ENCODE measurements around the gene SLC39A5. TPM values are rescaled to one million over a fixed set of nuclear protein-coding genes. Genes with fewer than 3 reads are reported as not detected.

The SLC39A5 gene
- total and polyA plus RNA-seq, 2 experiments from 2014 or later = 167 to 179 TPM

- H2AFZ ChIP-seq = peak overlapping the region; percentile 85
- DNase-seq (ENCODE audit: low spot score) = no peak
Observed at GRCh38 chr12:56188778-56189098, 41.1 kb upstream of the SLC39A5 start.

GRCh38 chr12:56189099-56189917 lies 40.5 kb upstream of the SLC39A5 start, which contains the start of gene SMARCC2:
SMARCC2 (minus strand) TSS chr12:56189483; CDS start chr12:56189461, 22 bp downstream.
- peaks cover 8% of the 10 kb centered on the region for H4K20me1 ChIP-seq (ENCODE audit: insufficient read depth, poor library complexity, severe bottlenecking)
- H3K9me3 ChIP-seq (ENCODE audit: low read depth) = no peaks in the 10 kb centered on the region
- WGBS (ENCODE audit: low lambda C conversion rate, missing lambda C conversion rate) = 2% methylated on average over 28 of the region's 93 CpGs
- no peaks in the 10 kb centered on the region for H3K9me2 ChIP-seq (replicated peaks; ENCODE audit: insufficient read depth)
- H3K79me2 ChIP-seq = peaks cover 48% of the 10 kb centered on the region
- peak within 1 kb of the TSS; percentile 100 for H2AFZ ChIP-seq
- H3K4me3 ChIP-seq = peak within 1 kb of the TSS; percentile 99
- H3K27ac ChIP-seq = peak within 1 kb of the TSS; percentile 99
- H3K4me2 ChIP-seq = peak within 1 kb of the TSS; percentile 96
- H3K36me3 ChIP-seq (replicated peaks; ENCODE audit: insufficient read depth, low read depth) = no peaks in the 10 kb centered on the region
- peaks cover 7% of the 10 kb centered on the region for H3K4me1 ChIP-seq (ENCODE audit: insufficient read depth)
- H3K27me3 ChIP-seq = no peaks in the 10 kb centered on the region
- peak; percentile 97 for DNase-seq (ENCODE audit: low spot score)
- TF ChIP-seq CTCF (IDR thresholded peaks at IDR 0.05; ENCODE audit: poor library complexity) (peak; percentile 72), EZH2phosphoT487 (IDR thresholded peaks at IDR 0.05; ENCODE audit: low read depth, severe bottlenecking, unreplicated experiment) (no peak)

More at GRCh38 chr12:56188778-56189098, 41.1 kb upstream of the SLC39A5 start:
- peaks cover 7% of the 10 kb centered on the region for H3K4me1 ChIP-seq (ENCODE audit: insufficient read depth)
- no peaks in the 10 kb centered on the region for H3K36me3 ChIP-seq (replicated peaks; ENCODE audit: insufficient read depth, low read depth)
- peak overlapping the region; percentile 94 for H3K27ac ChIP-seq
- peak overlapping the region; percentile 90 for H3K4me2 ChIP-seq
- no peaks in the 10 kb centered on the region for H3K9me3 ChIP-seq (ENCODE audit: low read depth)
- no peaks in the 10 kb centered on the region for H3K9me2 ChIP-seq (replicated peaks; ENCODE audit: insufficient read depth)
- no peak for TF ChIP-seq EZH2 (IDR thresholded peaks at IDR 0.05; ENCODE audit: borderline replicate concordance)
- no peak for TF ChIP-seq EZH2phosphoT487 (IDR thresholded peaks at IDR 0.05; ENCODE audit: low read depth, severe bottlenecking, unreplicated experiment)
- no peak for TF ChIP-seq CTCF (IDR thresholded peaks at IDR 0.05; ENCODE audit: poor library complexity)
- peaks cover 48% of the 10 kb centered on the region for H3K79me2 ChIP-seq
- WGBS (ENCODE audit: low lambda C conversion rate, missing lambda C conversion rate) = 0% methylated on average over 13 of the region's 17 CpGs
- peaks cover 8% of the 10 kb centered on the region for H4K20me1 ChIP-seq (ENCODE audit: insufficient read depth, poor library complexity, severe bottlenecking)
- no peaks in the 10 kb centered on the region for H3K27me3 ChIP-seq
- peak overlapping the region; percentile 97 for H3K4me3 ChIP-seq

GRCh38 chr12:56189918-56190694 lies 39.7 kb upstream of the SLC39A5 start:
- Histone ChIP-seq H3K4me1 (ENCODE audit: insufficient read depth) (peaks cover 7% of the 10 kb centered on the region), H3K4me2 (peak overlapping the region; percentile 96), H3K9me2 (replicated peaks; ENCODE audit: insufficient read depth) (no peaks in the 10 kb centered on the region), H3K27me3 (no peaks in the 10 kb centered on the region), H4K20me1 (ENCODE audit: insufficient read depth, poor library complexity, severe bottlenecking) (peaks cover 8% of the 10 kb centered on the region), H2AFZ (peak overlapping the region; percentile 100), H3K36me3 (replicated peaks; ENCODE audit: insufficient read depth, low read depth) (no peaks in the 10 kb centered on the region), H3K9me3 (ENCODE audit: low read depth) (no peaks in the 10 kb centered on the region), H3K79me2 (peaks cover 41% of the 10 kb centered on the region), H3K27ac (peak overlapping the region; percentile 99), H3K4me3 (peak overlapping the region; percentile 99)
- 3% methylated on average over 42 of the region's 42 CpGs for WGBS (ENCODE audit: low lambda C conversion rate, missing lambda C conversion rate)
- TF ChIP-seq EZH2 (IDR thresholded peaks at IDR 0.05; ENCODE audit: borderline replicate concordance) (no peak), EZH2phosphoT487 (IDR thresholded peaks at IDR 0.05; ENCODE audit: low read depth, severe bottlenecking, unreplicated experiment) (no peak), CTCF (IDR thresholded peaks at IDR 0.05; ENCODE audit: poor library complexity) (no peak)
- DNase-seq (ENCODE audit: low spot score) = peak; percentile 92
